ENCODE measurements around the gene PROSER1. TPM values are rescaled to one million over a fixed set of nuclear protein-coding genes. Genes with fewer than 3 reads are reported as not detected.
A peak's percentile ranks its signal among the peaks of the same experiment; 100 is the strongest.
"Not testable (repeated sequence)": the region's sequence is repeated elsewhere in the genome, so short reads cannot be mapped to it uniquely, and the experiment has no call there.

PROSER1 gene
- total RNA-seq, 1 donor from 2014 or later, result 86.6 TPM

GRCh38 chr13:39016087-39016486 is 21.8 kb downstream of the PROSER1 start:
- Mint-ChIP-seq H3K4me3 (no peak overlapping the region), H3K9me3 (no peaks in the 10 kb centered on the region), H3K27ac (peak overlapping the region; percentile 69), H3K27me3 (no peaks in the 10 kb centered on the region), H3K4me1 (peaks cover 11% of the 10 kb centered on the region), H3K36me3 (ENCODE audit: low read depth) (peaks cover 57% of the 10 kb centered on the region)
- intact Hi-C loops (cut with micrococcal nuclease), result no loop called here
- DNase-seq, result no peak

DNA sequence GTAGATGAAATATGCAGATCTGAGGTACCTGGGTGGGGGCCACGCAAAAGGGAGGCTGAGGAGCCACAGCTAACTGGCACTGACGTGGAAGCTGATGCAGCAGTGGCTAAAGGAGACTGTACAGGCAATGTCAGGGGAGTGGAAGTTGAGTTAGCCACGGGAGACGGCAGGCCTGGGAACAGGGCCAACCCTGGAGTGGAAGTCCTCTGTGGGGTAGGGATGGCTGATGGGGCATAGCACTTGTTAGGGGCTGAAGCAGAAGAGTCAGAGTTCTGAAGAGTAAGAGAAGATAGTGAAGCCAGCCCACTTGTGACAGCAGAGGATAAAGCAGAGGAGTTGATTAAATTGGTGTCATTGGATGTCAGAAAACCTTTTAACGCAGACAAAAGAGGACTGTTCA is 24.4 kb downstream of the PROSER1 start:
- H3K4me3 Mint-ChIP-seq, result no peak overlapping the region

DNA sequence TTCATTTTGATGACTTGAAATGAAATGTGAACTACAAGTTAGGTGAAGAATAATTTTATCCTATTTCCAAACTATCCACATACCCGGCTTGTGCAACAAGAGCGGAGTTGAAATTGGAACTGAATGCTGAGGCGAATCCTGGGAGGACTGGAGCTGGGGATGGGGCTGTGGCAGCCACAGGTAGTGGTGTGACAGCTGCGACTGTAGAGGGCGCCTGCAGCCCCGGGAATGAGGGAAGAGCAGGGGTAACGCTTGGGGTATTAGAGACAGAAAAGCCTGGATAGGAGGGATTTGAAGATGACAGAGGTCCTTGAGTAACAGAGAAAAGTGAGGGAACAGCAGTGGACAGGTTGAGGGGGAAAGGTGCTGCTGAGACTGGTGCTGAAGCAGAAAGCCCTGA is 25.3 kb downstream of the PROSER1 start:
- Mint-ChIP-seq H3K4me3 (no peak overlapping the region), H3K36me3 (ENCODE audit: low read depth) (peaks cover 65% of the 10 kb centered on the region), H3K4me1 (peaks cover 4% of the 10 kb centered on the region), H3K27me3 (no peaks in the 10 kb centered on the region), H3K27ac (no peak overlapping the region), H3K9me3 (no peaks in the 10 kb centered on the region)
- intact Hi-C loops (cut with micrococcal nuclease), result no loop called here
- DNase-seq, result no peak

More for the DNA sequence above, 24.4 kb downstream of the PROSER1 start:
- no peak for DNase-seq
- Mint-ChIP-seq H3K4me1 (peaks cover 9% of the 10 kb centered on the region), H3K36me3 (ENCODE audit: low read depth) (peaks cover 62% of the 10 kb centered on the region), H3K27ac (no peak overlapping the region), H3K27me3 (no peaks in the 10 kb centered on the region), H3K9me3 (no peaks in the 10 kb centered on the region)
- intact Hi-C loops (cut with micrococcal nuclease), result no loop called here

- H3K4me1 Mint-ChIP-seq; H3K27ac Mint-ChIP-seq; H3K27me3 Mint-ChIP-seq; intact Hi-C loops (cut with micrococcal nuclease); H3K4me3 Mint-ChIP-seq; DNase-seq; H3K9me3 Mint-ChIP-seq: not testable (repeated sequence)
- peaks cover 27% of the 10 kb centered on the region for H3K36me3 Mint-ChIP-seq (ENCODE audit: low read depth)
Measured at GRCh38 chr13:39006371-39007111, 31.3 kb downstream of the PROSER1 start.

DNA sequence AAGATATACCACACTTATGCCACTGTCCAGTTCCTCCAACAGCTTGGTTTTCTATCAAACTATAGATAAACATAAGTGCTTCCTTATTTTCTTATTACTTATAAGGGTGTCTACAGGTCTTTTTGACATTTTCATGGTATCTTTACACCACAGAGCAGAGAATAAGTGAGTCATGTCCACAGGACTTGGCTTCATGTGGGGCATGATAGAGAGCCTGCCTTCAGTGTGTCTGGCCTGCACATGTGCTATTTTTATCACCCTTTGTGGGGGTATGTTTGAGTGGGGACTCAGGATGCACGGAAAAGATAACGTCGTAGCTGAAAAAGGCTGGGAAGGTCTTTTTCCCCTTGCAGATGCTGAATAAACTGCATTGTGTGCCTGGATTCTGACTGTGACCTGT is 39.1 kb downstream of the PROSER1 start:
- no peak overlapping the region for H3K4me3 Mint-ChIP-seq
- H3K36me3 Mint-ChIP-seq (ENCODE audit: low read depth), result no peaks in the 10 kb centered on the region
- no peak overlapping the region for H3K27ac Mint-ChIP-seq
- intact Hi-C loops (cut with micrococcal nuclease), result no loop called here
- H3K4me1 Mint-ChIP-seq, result no peaks in the 10 kb centered on the region
- no peaks in the 10 kb centered on the region for H3K9me3 Mint-ChIP-seq
- H3K27me3 Mint-ChIP-seq, result peaks cover 2% of the 10 kb centered on the region
- DNase-seq, result peak; percentile 44

- DNase-seq, result no peak
- Mint-ChIP-seq H3K4me3 (no peak overlapping the region), H3K9me3 (no peaks in the 10 kb centered on the region), H3K27me3 (peaks cover 2% of the 10 kb centered on the region), H3K27ac (no peak overlapping the region), H3K36me3 (ENCODE audit: low read depth) (no peaks in the 10 kb centered on the region), H3K4me1 (no peaks in the 10 kb centered on the region)
- intact Hi-C loops (cut with micrococcal nuclease), result no loop called here
Measured at GRCh38 chr13:38993381-38993780, 44.5 kb downstream of the PROSER1 start.

- Mint-ChIP-seq H3K9me3 (no peaks in the 10 kb centered on the region), H3K27me3 (peaks cover 4% of the 10 kb centered on the region), H3K4me3 (no peak within 1 kb of the TSS), H3K27ac (no peak within 1 kb of the TSS), H3K4me1 (no peaks in the 10 kb centered on the region), H3K36me3 (ENCODE audit: low read depth) (no peaks in the 10 kb centered on the region)
- no peak for DNase-seq
- intact Hi-C loops (cut with micrococcal nuclease), result no loop called here
Measured at GRCh38 chr13:38990693-38991092, 47.2 kb downstream of the PROSER1 start, which contains the start of gene STOML3. TSS of gene STOML3 (minus strand) at chr13:38990831. CDS start at chr13:38990721, 110 bp downstream.

DNA sequence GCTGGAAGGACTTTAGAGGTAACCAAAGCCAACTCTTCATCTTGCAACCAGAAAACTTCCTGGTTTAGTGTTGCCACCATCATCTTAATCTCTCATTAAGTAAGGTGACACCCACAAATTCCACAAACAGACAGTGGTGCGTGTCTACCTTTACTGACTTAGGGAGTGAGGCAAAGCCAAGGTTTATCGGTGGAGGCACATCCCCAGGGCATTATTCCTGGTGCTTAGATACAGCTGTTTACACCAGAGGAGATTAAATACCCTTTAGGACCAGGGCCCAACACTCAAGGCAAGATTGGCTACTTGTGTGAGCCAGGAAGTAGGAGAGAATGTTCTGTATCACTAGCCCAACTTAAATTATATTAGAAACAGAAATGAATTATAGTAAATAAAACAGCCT is 56.8 kb downstream of the PROSER1 start:
- no peaks in the 10 kb centered on the region for H3K4me1 Mint-ChIP-seq

DNA sequence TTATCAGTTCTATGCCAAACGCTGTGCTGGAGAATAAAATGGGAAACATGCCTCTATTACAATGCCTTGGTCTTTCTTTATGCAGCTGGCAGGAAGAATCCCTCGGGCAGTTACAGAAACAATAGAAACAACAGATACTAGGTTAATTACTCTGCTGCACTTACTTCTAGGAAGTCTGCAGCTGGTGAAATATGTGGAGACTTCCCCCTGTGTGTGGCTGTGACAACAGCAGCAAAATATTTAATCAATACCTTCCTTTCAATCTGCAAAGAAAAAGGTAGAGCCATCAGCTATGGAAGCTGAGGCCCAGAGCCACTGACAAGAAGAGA is 57.2 kb downstream of the PROSER1 start:
- intact Hi-C loops (cut with micrococcal nuclease), result no loop called here
- no peak overlapping the region for H3K27ac Mint-ChIP-seq
- no peaks in the 10 kb centered on the region for H3K4me1 Mint-ChIP-seq
- H3K4me3 Mint-ChIP-seq, result no peak overlapping the region
- no peak for DNase-seq
- H3K36me3 Mint-ChIP-seq (ENCODE audit: low read depth), result no peaks in the 10 kb centered on the region
- no peaks in the 10 kb centered on the region for H3K9me3 Mint-ChIP-seq
- H3K27me3 Mint-ChIP-seq, result peaks cover 4% of the 10 kb centered on the region

More for the DNA sequence above, 56.8 kb downstream of the PROSER1 start:
- H3K27me3 Mint-ChIP-seq, result peaks cover 4% of the 10 kb centered on the region
- intact Hi-C loops (cut with micrococcal nuclease), result no loop called here
- no peak for DNase-seq
- H3K9me3 Mint-ChIP-seq, result no peaks in the 10 kb centered on the region
- H3K4me3 Mint-ChIP-seq, result no peak overlapping the region
- no peaks in the 10 kb centered on the region for H3K36me3 Mint-ChIP-seq (ENCODE audit: low read depth)
- H3K27ac Mint-ChIP-seq, result no peak overlapping the region

DNA sequence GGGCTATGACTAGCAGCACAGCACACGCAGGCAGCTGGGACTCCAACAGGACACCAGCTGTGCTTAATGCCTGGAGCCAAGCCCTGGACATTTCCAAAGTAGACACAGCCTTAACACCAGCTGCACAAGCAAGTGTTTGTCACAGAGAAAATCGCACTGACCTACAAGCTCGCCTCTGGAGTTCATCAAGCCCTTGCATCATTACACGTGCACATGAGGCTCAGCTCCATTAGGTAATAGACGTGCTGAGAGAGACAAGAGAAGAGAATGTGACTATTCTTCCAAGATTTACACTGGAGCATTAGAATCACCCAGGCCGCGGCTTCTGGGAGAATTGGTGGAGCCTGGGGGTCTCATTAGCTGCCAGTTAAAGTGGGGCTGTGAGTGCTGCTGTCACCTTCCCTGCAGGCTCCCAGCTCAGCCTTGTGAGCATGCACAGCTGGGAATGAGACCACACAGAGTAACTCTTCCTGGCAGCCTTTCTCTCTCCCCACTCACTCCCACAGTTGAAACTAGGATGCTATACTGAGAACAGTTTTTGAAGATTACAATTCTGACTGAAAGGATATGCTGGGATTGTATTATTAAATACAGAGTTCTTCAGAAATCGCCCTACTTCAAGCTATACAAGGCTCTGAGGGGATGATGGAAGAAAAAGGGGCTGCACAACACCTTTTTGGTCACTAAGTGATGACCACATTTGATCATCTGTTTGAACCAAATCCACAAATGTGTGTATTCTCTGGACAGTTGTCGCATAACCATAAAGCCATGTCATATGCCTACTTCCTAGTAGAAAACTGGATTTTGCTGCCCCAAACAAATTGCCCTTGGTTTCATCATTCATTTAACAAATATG is 57.8 kb downstream of the PROSER1 start:
- DNase-seq, result no peak
- intact Hi-C loops (cut with micrococcal nuclease), result no loop called here
- Mint-ChIP-seq H3K27me3 (peaks cover 4% of the 10 kb centered on the region), H3K4me1 (no peaks in the 10 kb centered on the region), H3K36me3 (ENCODE audit: low read depth) (no peaks in the 10 kb centered on the region), H3K4me3 (no peak overlapping the region), H3K27ac (no peak overlapping the region), H3K9me3 (no peaks in the 10 kb centered on the region)

DNA sequence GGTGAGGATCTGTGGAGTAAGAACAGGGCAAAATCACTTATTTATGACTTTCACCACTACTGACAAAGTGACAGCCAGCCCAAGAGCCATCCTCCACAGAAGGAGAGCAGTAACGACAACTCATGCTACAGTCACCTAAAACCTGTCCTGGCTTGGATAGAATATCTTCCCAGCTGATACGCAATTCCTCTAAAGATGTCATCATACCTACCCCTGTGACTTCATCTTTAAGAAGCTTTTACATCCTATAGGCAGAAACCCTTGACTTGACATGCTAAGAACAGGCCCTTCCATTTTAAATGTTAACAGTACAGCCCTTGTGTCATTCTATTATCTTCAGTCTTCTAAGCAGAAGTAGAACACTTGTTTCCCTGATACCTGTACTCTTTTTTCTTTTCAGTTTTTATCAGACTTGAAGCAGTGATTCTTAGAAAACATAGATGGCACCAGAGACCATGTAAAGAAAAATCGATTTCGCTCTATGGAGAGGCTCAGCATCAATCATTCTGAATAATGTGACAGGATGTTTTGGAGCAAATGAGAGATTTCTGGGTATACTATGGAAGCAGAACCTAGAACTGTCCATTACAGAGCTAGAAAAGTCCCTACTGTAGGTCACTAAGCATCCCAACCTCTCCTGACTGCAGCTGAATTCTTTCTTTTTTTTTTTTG is 67.4 kb downstream of the PROSER1 start:
- intact Hi-C loops (cut with micrococcal nuclease), result no loop called here
- no peaks in the 10 kb centered on the region for H3K9me3 Mint-ChIP-seq
- no peaks in the 10 kb centered on the region for H3K4me1 Mint-ChIP-seq
- DNase-seq, result no peak
- no peaks in the 10 kb centered on the region for H3K36me3 Mint-ChIP-seq (ENCODE audit: low read depth)
- peaks cover 1% of the 10 kb centered on the region for H3K27me3 Mint-ChIP-seq
- H3K4me3 Mint-ChIP-seq, result no peak overlapping the region
- H3K27ac Mint-ChIP-seq, result no peak overlapping the region

- H3K27me3 Mint-ChIP-seq, result peaks cover 1% of the 10 kb centered on the region
- H3K36me3 Mint-ChIP-seq (ENCODE audit: low read depth), result no peaks in the 10 kb centered on the region
- no peaks in the 10 kb centered on the region for H3K4me1 Mint-ChIP-seq
- H3K4me3 Mint-ChIP-seq, result no peak overlapping the region
- intact Hi-C loops (cut with micrococcal nuclease), result no loop called here
- H3K9me3 Mint-ChIP-seq, result no peaks in the 10 kb centered on the region
- DNase-seq, result no peak
- no peak overlapping the region for H3K27ac Mint-ChIP-seq
Measured at GRCh38 chr13:38969187-38969586, 68.7 kb downstream of the PROSER1 start.

GRCh38 chr13:38967446-38967845 is 70.4 kb downstream of the PROSER1 start:
- peaks cover 1% of the 10 kb centered on the region for H3K27me3 Mint-ChIP-seq
- no peaks in the 10 kb centered on the region for H3K4me1 Mint-ChIP-seq
- intact Hi-C loops (cut with micrococcal nuclease), result no loop called here
- DNase-seq, result no peak
- no peak overlapping the region for H3K27ac Mint-ChIP-seq
- no peak overlapping the region for H3K4me3 Mint-ChIP-seq
- no peaks in the 10 kb centered on the region for H3K9me3 Mint-ChIP-seq
- no peaks in the 10 kb centered on the region for H3K36me3 Mint-ChIP-seq (ENCODE audit: low read depth)

DNA sequence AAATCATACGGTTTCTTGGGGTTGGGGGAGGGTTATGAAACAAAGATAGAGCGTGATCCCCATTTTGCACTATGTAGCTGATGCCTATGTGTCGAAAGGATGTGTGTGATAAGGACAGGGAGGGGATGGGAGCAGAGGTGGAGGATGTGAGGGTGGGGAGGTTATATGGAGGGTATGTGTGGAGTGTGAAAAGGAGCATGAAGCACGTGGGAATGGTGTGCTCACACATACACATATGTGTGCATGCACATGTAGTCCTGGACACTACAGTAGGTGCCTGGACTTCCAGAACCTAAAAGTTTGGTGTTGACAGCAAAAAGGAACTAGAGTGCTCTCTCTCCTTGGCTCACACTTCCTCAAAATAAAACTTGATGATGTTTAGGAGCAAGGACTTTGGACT is 72.6 kb downstream of the PROSER1 start:
- intact Hi-C loops (cut with micrococcal nuclease), result no loop called here
- Mint-ChIP-seq H3K9me3 (peaks cover 6% of the 10 kb centered on the region), H3K36me3 (ENCODE audit: low read depth) (no peaks in the 10 kb centered on the region), H3K4me1 (no peaks in the 10 kb centered on the region), H3K4me3 (no peak overlapping the region), H3K27ac (no peak overlapping the region), H3K27me3 (peaks cover 5% of the 10 kb centered on the region)
- no peak for DNase-seq
